IPS-15b (cell line): Measurements from ENCODE around the gene CDC45.

Source experiments
- H3K27me3 ChIP-seq: one replicate; pipeline ENCODE4 v1.6.1; 2013; ENCODE audit warnings: low read length; ENCODE audit not compliant: control insufficient read depth, insufficient read depth
- H3K36me3 ChIP-seq: one replicate; pipeline ENCODE4 v1.6.1; 2013; ENCODE audit warnings: low read length; ENCODE audit not compliant: control insufficient read depth, insufficient read depth
- H3K4me1 ChIP-seq: one replicate; pipeline ENCODE4 v1.6.1; 2013; ENCODE audit warnings: mild to moderate bottlenecking, low read length; ENCODE audit not compliant: control insufficient read depth, insufficient read depth
- H3K4me3 ChIP-seq: one replicate; pipeline ENCODE4 v1.5.1; 2013; ENCODE audit warnings: low read depth, low read length
- H3K9ac ChIP-seq: one replicate; pipeline ENCODE4 v1.6.1; 2013; ENCODE audit warnings: low read depth, mild to moderate bottlenecking, low read length
- H3K9me3 ChIP-seq: one replicate; pipeline ENCODE4 v1.6.1; 2013; ENCODE audit warnings: mild to moderate bottlenecking, low read length; ENCODE audit not compliant: control insufficient read depth, insufficient read depth

The CDC45 gene

GRCh38 chr22:19548964-19549363, 69.2 kb downstream of the CDC45 start:
- Histone ChIP-seq H3K36me3 (no peaks in the 10 kb centered on the region), H3K4me1 (no peaks in the 10 kb centered on the region), H3K9ac (no peak overlapping the region), H3K27me3 (no peaks in the 10 kb centered on the region), H3K9me3 (no peaks in the 10 kb centered on the region), H3K4me3 (no peak overlapping the region)

- H3K9me3 ChIP-seq = no peaks in the 10 kb centered on the region
- no peak overlapping the region for H3K9ac ChIP-seq
- H3K4me3 ChIP-seq = no peak overlapping the region
- H3K4me1 ChIP-seq = peaks cover 1% of the 10 kb centered on the region
- H3K36me3 ChIP-seq = no peaks in the 10 kb centered on the region
- H3K27me3 ChIP-seq = no peaks in the 10 kb centered on the region
These were observed 69.7 kb downstream of the CDC45 start for GRCh38 chr22:19549428-19549827.

- Histone ChIP-seq H3K36me3 (no peaks in the 10 kb centered on the region), H3K4me1 (peaks cover 8% of the 10 kb centered on the region), H3K9ac (no peak overlapping the region), H3K4me3 (no peak overlapping the region), H3K9me3 (no peaks in the 10 kb centered on the region), H3K27me3 (no peaks in the 10 kb centered on the region)
These were observed 70.7 kb downstream of the CDC45 start for GRCh38 chr22:19550382-19550781.

- no peaks in the 10 kb centered on the region for H3K27me3 ChIP-seq
- H3K4me1 ChIP-seq = peaks cover 8% of the 10 kb centered on the region
- no peaks in the 10 kb centered on the region for H3K9me3 ChIP-seq
- H3K9ac ChIP-seq = no peak overlapping the region
- no peak overlapping the region for H3K4me3 ChIP-seq
- H3K36me3 ChIP-seq = no peaks in the 10 kb centered on the region
These were observed 73.5 kb downstream of the CDC45 start for GRCh38 chr22:19553201-19553600.

- Histone ChIP-seq H3K9ac (no peak overlapping the region), H3K4me1 (peaks cover 8% of the 10 kb centered on the region), H3K9me3 (no peaks in the 10 kb centered on the region), H3K4me3 (no peak overlapping the region), H3K36me3 (no peaks in the 10 kb centered on the region), H3K27me3 (no peaks in the 10 kb centered on the region)
These were observed 75.2 kb downstream of the CDC45 start for GRCh38 chr22:19554834-19555404.

DNA sequence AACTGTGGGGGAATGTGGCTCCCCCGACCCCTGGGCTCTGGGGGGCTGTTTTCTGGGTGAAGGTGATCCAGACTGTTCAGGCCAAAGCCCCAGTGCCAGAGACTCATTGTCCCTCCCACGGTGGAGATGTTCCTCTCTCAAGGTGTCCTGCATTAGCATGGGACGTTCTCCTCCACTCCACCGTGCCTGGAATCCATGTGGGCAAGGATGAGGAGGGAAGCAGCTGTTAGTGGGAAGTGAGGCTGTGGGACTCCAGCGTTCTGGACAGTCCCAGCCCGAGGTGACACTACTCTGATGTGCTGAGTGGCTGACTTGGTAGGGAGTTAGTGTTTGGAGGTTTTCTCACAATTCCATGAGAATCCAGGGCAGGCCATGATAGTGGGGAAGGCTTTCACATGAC, 75.9 kb downstream of the CDC45 start:
- Histone ChIP-seq H3K9ac (no peak overlapping the region), H3K27me3 (no peaks in the 10 kb centered on the region), H3K4me3 (no peak overlapping the region), H3K4me1 (peaks cover 8% of the 10 kb centered on the region), H3K9me3 (no peaks in the 10 kb centered on the region), H3K36me3 (no peaks in the 10 kb centered on the region)

DNA sequence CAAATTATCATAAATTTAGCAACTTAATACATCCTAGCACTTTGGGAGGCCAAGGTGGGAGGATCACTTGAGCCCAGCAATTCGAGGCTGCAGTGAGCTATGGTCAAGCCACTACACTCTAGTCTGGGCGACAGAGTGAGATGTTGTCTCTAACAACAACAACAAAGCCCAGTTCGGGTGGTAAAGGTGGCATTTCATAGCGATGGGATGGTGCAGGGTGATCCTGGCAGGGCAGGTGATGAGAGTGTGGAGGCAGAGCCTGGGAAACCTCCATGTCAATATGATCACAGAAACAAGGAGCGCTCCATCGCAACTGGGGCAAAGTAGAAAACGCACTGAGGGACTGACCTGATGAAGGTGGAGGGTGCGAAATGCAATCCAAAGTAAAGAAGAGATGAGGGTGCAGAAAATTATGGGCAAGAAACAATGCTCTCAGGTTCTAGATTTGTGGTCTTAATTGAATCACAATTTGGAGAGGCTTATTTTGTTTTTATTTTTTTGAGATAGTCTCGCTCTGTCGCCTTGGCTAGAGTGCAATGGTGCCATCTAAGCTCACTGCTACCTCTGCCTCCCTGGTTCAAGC, 77.3 kb downstream of the CDC45 start:
- H3K27me3 ChIP-seq = no peaks in the 10 kb centered on the region
- H3K9ac ChIP-seq = no peak overlapping the region
- no peak overlapping the region for H3K4me3 ChIP-seq
- H3K36me3 ChIP-seq = no peaks in the 10 kb centered on the region
- H3K9me3 ChIP-seq = no peaks in the 10 kb centered on the region
- H3K4me1 ChIP-seq = peaks cover 8% of the 10 kb centered on the region

- Histone ChIP-seq H3K4me1 (peaks cover 7% of the 10 kb centered on the region), H3K4me3 (no peak overlapping the region), H3K36me3 (no peaks in the 10 kb centered on the region), H3K9ac (no peak overlapping the region), H3K27me3 (no peaks in the 10 kb centered on the region), H3K9me3 (no peaks in the 10 kb centered on the region)
These were observed 79.6 kb downstream of the CDC45 start for GRCh38 chr22:19559324-19559811.

GRCh38 chr22:19559956-19560355, 80.2 kb downstream of the CDC45 start:
- H3K9ac ChIP-seq = no peak overlapping the region
- H3K4me1 ChIP-seq = peaks cover 1% of the 10 kb centered on the region
- H3K4me3 ChIP-seq = no peak overlapping the region
- H3K36me3 ChIP-seq = no peaks in the 10 kb centered on the region
- no peaks in the 10 kb centered on the region for H3K9me3 ChIP-seq
- no peaks in the 10 kb centered on the region for H3K27me3 ChIP-seq

- Histone ChIP-seq H3K4me3 (no peak overlapping the region), H3K36me3 (no peaks in the 10 kb centered on the region), H3K4me1 (no peaks in the 10 kb centered on the region), H3K9me3 (no peaks in the 10 kb centered on the region), H3K27me3 (no peaks in the 10 kb centered on the region), H3K9ac (no peak overlapping the region)
These were observed 85.9 kb downstream of the CDC45 start for GRCh38 chr22:19565382-19566278.

- no peaks in the 10 kb centered on the region for H3K9me3 ChIP-seq
- no peaks in the 10 kb centered on the region for H3K36me3 ChIP-seq
- H3K27me3 ChIP-seq = no peaks in the 10 kb centered on the region
- no peak overlapping the region for H3K4me3 ChIP-seq
- H3K4me1 ChIP-seq = no peaks in the 10 kb centered on the region
- no peak overlapping the region for H3K9ac ChIP-seq
These were observed 86.8 kb downstream of the CDC45 start for GRCh38 chr22:19566279-19567156.
